Stomach smooth muscle (tissue), 2 donors: ENCODE measurements around the gene DIRAS1.

Experiments used
- H3K27ac ChIP-seq: one replicate; pipeline ENCODE4 v1.7.0; 2013; ENCODE audit warnings: mild to moderate bottlenecking, low read length, inconsistent platforms
- H3K27me3 ChIP-seq, 2 donors: one replicate each; pipeline ENCODE4 v1.7.0; 2013; ENCODE audit warnings: low read length in 2 of 2; ENCODE audit not compliant: insufficient read depth in 2 of 2, control insufficient read depth in 1 of 2
- H3K36me3 ChIP-seq, 2 donors: one replicate each; pipeline ENCODE4 v1.7.0; 2013; ENCODE audit warnings: low read length in 2 of 2; ENCODE audit not compliant: control insufficient read depth in 2 of 2, insufficient read depth in 2 of 2
- H3K4me1 ChIP-seq: one replicate; pipeline ENCODE4 v1.7.0; 2013; ENCODE audit warnings: low read length; ENCODE audit not compliant: control insufficient read depth, insufficient read depth
- H3K4me3 ChIP-seq, 2 donors: one replicate each; pipeline ENCODE4 v1.7.0; 2013; ENCODE audit warnings: low read length in 2 of 2
- H3K9ac ChIP-seq, 2 donors: one replicate each; pipeline ENCODE4 v1.7.0; 2013; ENCODE audit warnings: low read length in 2 of 2, mild to moderate bottlenecking in 1 of 2
- H3K9me3 ChIP-seq, 2 donors: one replicate each; pipeline ENCODE4 v1.7.0; 2013; ENCODE audit warnings: low read length in 2 of 2; ENCODE audit not compliant: control insufficient read depth in 2 of 2
- donor health status: healthy.
- donor health status: Pancreatic carcinoma.

The DIRAS1 gene, protein sequence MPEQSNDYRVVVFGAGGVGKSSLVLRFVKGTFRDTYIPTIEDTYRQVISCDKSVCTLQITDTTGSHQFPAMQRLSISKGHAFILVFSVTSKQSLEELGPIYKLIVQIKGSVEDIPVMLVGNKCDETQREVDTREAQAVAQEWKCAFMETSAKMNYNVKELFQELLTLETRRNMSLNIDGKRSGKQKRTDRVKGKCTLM

GRCh38 chr19:2720777-2721569, at the start of gene DIRAS1:
DIRAS1 (minus strand) TSS chr19:2721372; CDS start chr19:2717806, 3,566 bp downstream.
- no peak within 1 kb of the TSS for H3K9ac ChIP-seq
- no peak within 1 kb of the TSS for H3K27ac ChIP-seq

GRCh38 chr19:2770055-2771013, 49.2 kb upstream of the DIRAS1 start:
- Histone ChIP-seq H3K4me1 (peaks cover 34% of the 10 kb centered on the region), H3K27ac (peak overlapping the region; percentile 49), H3K4me3 (peak overlapping the region in 1 of 2 donors; percentile 8), H3K9ac (no peak overlapping the region), H3K27me3 (no peaks in the 10 kb centered on the region), H3K9me3 (no peaks in the 10 kb centered on the region), H3K36me3 (peaks cover 10 to 23% of the 10 kb centered on the region in 2 donors)

More at GRCh38 chr19:2720777-2721569, at the start of gene DIRAS1:
- Histone ChIP-seq H3K4me3 (peak within 1 kb of the TSS in 1 of 2 donors; percentile 47), H3K27me3 (peaks cover 15 to 24% of the 10 kb centered on the region in 2 donors), H3K36me3 (no peaks in the 10 kb centered on the region), H3K4me1 (peaks cover 29% of the 10 kb centered on the region), H3K9me3 (no peaks in the 10 kb centered on the region)

DNA sequence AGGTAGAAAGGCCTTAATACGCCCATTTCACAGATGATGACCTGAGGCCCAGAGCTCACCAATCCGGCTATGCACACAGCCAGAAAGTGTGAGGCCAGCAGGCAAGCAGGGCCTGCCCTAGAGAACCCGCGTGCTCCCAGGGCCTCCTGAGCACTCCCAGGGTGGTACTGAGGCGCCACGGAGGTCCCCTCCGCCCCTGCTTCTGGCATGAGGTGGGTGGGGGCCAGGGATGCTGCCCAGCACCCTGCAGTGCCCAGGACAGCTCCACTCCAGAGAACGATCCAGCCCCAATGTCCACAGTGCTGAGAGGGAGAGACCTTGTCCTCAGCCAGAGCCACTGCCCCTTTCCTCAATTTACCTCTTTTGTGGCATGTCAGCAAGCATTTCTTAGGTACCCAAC, 48.0 kb upstream of the DIRAS1 start:
- H3K9ac ChIP-seq: no peak overlapping the region
- H3K9me3 ChIP-seq: no peaks in the 10 kb centered on the region
- H3K4me3 ChIP-seq: no peak overlapping the region
- H3K4me1 ChIP-seq: peaks cover 25% of the 10 kb centered on the region
- peaks cover 21 to 30% of the 10 kb centered on the region in 2 donors for H3K36me3 ChIP-seq
- peak overlapping the region; percentile 49 for H3K27ac ChIP-seq
- H3K27me3 ChIP-seq: no peaks in the 10 kb centered on the region

DNA sequence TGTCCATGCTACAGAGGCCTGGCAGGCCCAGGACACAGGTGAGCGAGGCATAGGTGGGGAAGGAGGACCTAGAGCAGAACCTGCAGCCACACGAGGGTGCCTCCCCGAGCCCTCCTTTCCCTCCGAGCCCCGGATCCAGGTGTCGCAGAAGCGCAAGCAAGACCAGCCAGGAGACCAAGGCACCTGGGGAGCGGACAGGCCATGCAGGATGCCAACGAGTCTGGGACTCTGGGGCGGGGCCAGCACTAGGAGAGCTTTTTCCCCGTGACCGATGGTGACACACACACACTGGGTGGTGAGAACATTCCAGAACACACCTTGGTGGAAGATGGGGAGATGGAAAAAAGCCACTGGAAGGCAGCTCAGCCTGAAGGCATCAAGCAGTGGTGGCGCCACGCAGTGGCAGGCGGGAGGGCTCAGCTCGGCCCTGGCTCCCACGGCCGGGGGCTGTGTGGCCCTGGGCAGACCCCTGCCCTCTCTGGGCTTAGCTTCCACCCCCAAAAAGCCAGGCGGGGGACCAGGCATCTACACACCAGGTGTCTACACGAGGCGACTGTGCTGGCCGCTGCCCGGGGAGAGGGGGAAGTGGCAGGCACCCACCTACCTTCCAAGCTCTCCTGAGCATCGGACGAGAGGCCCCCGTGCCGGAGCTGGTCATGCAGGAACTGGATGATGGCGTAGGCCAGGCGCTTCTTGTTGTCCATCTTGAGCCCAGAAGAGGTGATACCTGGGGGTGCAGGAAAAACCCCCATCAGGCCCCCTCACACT, 47.4 kb upstream of the DIRAS1 start:
- Histone ChIP-seq H3K4me1 (peaks cover 25% of the 10 kb centered on the region), H3K27ac (no peak overlapping the region), H3K9me3 (no peaks in the 10 kb centered on the region), H3K27me3 (no peaks in the 10 kb centered on the region), H3K4me3 (no peak overlapping the region), H3K36me3 (peaks cover 26 to 36% of the 10 kb centered on the region in 2 donors), H3K9ac (no peak overlapping the region)

GRCh38 chr19:2767688-2768087, 46.5 kb upstream of the DIRAS1 start:
- Histone ChIP-seq H3K4me3 (no peak overlapping the region), H3K36me3 (peaks cover 28 to 44% of the 10 kb centered on the region in 2 donors), H3K27ac (no peak overlapping the region), H3K9me3 (no peaks in the 10 kb centered on the region), H3K27me3 (no peaks in the 10 kb centered on the region), H3K9ac (no peak overlapping the region), H3K4me1 (peaks cover 25% of the 10 kb centered on the region)

GRCh38 chr19:2766594-2767372, 45.6 kb upstream of the DIRAS1 start:
- no peak overlapping the region for H3K4me3 ChIP-seq
- no peak overlapping the region for H3K9ac ChIP-seq
- no peaks in the 10 kb centered on the region for H3K9me3 ChIP-seq
- no peak overlapping the region for H3K27ac ChIP-seq
- H3K27me3 ChIP-seq: no peaks in the 10 kb centered on the region
- peaks cover 38 to 49% of the 10 kb centered on the region in 2 donors for H3K36me3 ChIP-seq
- peaks cover 21% of the 10 kb centered on the region for H3K4me1 ChIP-seq

DNA sequence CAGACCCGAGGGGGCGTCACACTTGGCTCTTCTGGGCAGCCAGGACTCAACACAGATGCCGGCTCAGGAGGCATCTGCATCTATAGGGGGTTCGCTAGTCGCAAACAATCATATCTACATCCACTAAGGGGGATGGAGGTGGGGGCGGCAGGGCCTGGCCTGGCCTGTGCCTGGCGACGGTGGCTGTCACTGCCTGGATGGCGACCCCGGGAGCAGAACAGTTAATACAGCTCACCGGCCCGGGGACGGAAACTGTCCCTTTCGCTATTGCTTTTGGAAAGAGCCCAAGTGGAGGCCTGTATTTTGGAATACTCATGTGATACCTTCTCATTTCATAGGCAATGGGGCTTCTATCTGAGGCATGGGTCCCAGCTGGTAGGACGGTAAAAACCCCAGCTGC, 44.2 kb upstream of the DIRAS1 start:
- Histone ChIP-seq H3K4me3 (no peak overlapping the region), H3K36me3 (peaks cover 41 to 55% of the 10 kb centered on the region in 2 donors), H3K27ac (no peak overlapping the region), H3K9ac (no peak overlapping the region), H3K4me1 (peaks cover 12% of the 10 kb centered on the region), H3K9me3 (no peaks in the 10 kb centered on the region), H3K27me3 (no peaks in the 10 kb centered on the region)

DNA sequence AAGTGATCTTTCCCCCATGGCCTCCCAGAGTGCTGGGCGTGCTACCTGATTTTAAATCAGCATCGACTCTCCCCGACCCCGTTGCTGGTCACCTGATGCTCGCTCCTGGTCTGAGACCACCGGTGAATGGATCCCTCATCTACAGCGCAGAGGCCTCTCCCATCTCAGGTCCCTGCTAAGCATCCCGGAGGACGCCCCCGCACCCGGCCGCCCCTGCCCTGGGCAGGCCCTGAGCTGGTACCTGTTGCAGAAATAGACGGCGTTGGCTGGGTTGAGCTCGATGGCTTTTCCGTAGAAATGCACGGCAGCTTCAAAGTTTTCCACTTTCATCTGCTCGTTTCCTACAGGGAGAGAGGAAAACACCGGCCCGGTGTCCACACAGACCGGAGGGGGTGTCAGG, 43.8 kb upstream of the DIRAS1 start:
- Histone ChIP-seq H3K27ac (no peak overlapping the region), H3K4me3 (no peak overlapping the region), H3K36me3 (peaks cover 42 to 55% of the 10 kb centered on the region in 2 donors), H3K4me1 (peaks cover 7% of the 10 kb centered on the region), H3K9me3 (no peaks in the 10 kb centered on the region), H3K9ac (no peak overlapping the region), H3K27me3 (no peaks in the 10 kb centered on the region)

DNA sequence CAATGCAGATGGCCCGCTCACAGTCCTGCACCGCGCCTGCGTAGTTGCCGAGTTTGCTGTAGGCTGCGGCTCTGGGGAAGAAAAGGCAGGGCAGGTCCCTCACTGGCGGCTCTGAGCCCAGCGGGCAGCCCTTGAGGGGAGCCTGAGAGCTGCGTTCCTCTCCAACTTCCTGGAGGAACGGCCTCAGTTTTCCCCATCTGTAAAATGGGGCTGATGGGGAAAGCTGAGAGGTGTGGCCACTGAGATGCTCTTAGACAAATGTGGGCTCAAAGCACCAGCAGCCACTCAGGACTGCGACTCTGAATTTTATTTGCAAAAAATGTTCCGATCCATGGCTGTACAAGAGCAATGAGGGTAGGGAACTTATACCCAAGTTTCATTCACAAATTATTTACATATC, 42.5 kb upstream of the DIRAS1 start:
- Histone ChIP-seq H3K4me3 (no peak overlapping the region), H3K9ac (no peak overlapping the region), H3K4me1 (peaks cover 2% of the 10 kb centered on the region), H3K27me3 (no peaks in the 10 kb centered on the region), H3K36me3 (peaks cover 49 to 58% of the 10 kb centered on the region in 2 donors), H3K9me3 (no peaks in the 10 kb centered on the region), H3K27ac (no peak overlapping the region)
